A673 (cell line): Measurements from ENCODE around the gene NANOS3. TPM values are rescaled to one million over a fixed set of nuclear protein-coding genes. Genes with fewer than 3 reads are reported as not detected.
A peak's percentile ranks its signal among the peaks of the same experiment; 100 is the strongest.

ENCODE experiments used
- BruUV-seq: library from RNA; stranded (reverse); fragments of 400-500 nt; replicated peaks from 2 replicates; lab custom pipeline; 2021; lab: Mats Ljungman, UMichigan
- CTCF ChIA-PET: fragments of 300-600 bp; sonication (Branson Sonifier 250); formaldehyde crosslinking; loops from one replicate; lab custom pipeline; 2022; ENCODE audit warnings: antibody characterized with exemption; lab: Charles Lee
- POLR2A ChIA-PET: fragments of 300-600 bp; sonication (Branson Sonifier 250); formaldehyde crosslinking; loops from one replicate; lab custom pipeline; 2022; ENCODE audit warnings: antibody characterized with exemption; ENCODE audit not compliant: low non-redundant PET; lab: Charles Lee
- DNase-seq: peaks from one replicate; pipeline ENCODE4 v3.0.0-alpha.2; 2015; ENCODE audit warnings: low spot score
- H3K27ac ChIP-seq: fragments of 200-600 bp; sonication (generic); 2 replicates; pipeline ENCODE4 v1.5.1; 2016; ENCODE audit warnings: mixed run types, low read depth, mild to moderate bottlenecking, mixed read lengths, antibody characterized with exemption, low read length; ENCODE audit not compliant: poor library complexity, severe bottlenecking
- H3K27me3 ChIP-seq: fragments of 200-600 bp; sonication (generic); replicated peaks from 2 replicates; pipeline ENCODE4 v1.6.1; 2017; ENCODE audit warnings: mixed run types, low read depth, mild to moderate bottlenecking, mixed read lengths, antibody characterized with exemption, low read length; ENCODE audit not compliant: insufficient read depth, poor library complexity
- H3K36me3 ChIP-seq: fragments of 200-600 bp; sonication (generic); 2 replicates; pipeline ENCODE4 v1.6.1; 2016; ENCODE audit warnings: mixed run types, mild to moderate bottlenecking, mixed read lengths, antibody characterized with exemption, low read length; ENCODE audit not compliant: insufficient read depth, poor library complexity, severe bottlenecking
- H3K4me1 ChIP-seq: fragments of 200-600 bp; sonication (generic); 2 replicates; pipeline ENCODE4 v1.6.1; 2017; ENCODE audit warnings: mixed run types, mild to moderate bottlenecking, mixed read lengths, antibody characterized with exemption, low read length; ENCODE audit not compliant: insufficient read depth, poor library complexity, severe bottlenecking
- H3K4me3 ChIP-seq: fragments of 200-600 bp; sonication (generic); 2 replicates; pipeline ENCODE4 v1.5.1; 2016; ENCODE audit warnings: low read depth, mixed run types, mild to moderate bottlenecking, mixed read lengths, low read length; ENCODE audit not compliant: poor library complexity, severe bottlenecking
- H3K9me3 ChIP-seq: fragments of 200-600 bp; sonication (generic); 2 replicates; pipeline ENCODE4 v1.6.1; 2016; ENCODE audit warnings: mixed run types, low read depth, mild to moderate bottlenecking, mixed read lengths, antibody characterized with exemption, low read length; ENCODE audit not compliant: poor library complexity, severe bottlenecking
- CTCF ChIP-seq: fragments of 300-800, 200-600 bp; sonication (generic); conservative IDR thresholded peaks from 2 replicates; pipeline ENCODE4 v1.5.1; 2017; ENCODE audit warnings: low read depth, mild to moderate bottlenecking, antibody characterized with exemption, low read length, moderate library complexity, mixed read lengths
- EZH2 ChIP-seq: fragments of 200-600 bp; sonication (generic); IDR thresholded peaks from 2 replicates; pipeline ENCODE4 v1.6.1; 2017; ENCODE audit warnings: borderline replicate concordance, low read depth, mild to moderate bottlenecking, mixed read lengths, antibody characterized with exemption, low read length; ENCODE audit not compliant: poor library complexity, severe bottlenecking
- intact Hi-C: fragments of 100-400 bp; cut with micrococcal nuclease; formaldehyde crosslinking; loops from one replicate; pipeline ENCODE4 v1.10.0; 2022; ENCODE audit not compliant: unreplicated experiment
- total RNA-seq: library from RNA; stranded (reverse); gene quantifications from 2 replicates; pipeline ENCODE4 v1.2.3, GENCODE V29; 2021

NANOS3 gene
- total RNA-seq, 1 experiment from 2014 or later = 4.9 TPM

GRCh38 chr19:13830741-13831536, 46.0 kb upstream of the NANOS3 start:
- BruUV-seq = no TSS peak
- ChIA-PET POLR2A (no interaction called here), CTCF (no interaction called here)
- Histone ChIP-seq H3K4me3 (no peak overlapping the region), H3K27me3 (no peaks in the 10 kb centered on the region), H3K4me1 (peaks cover 12% of the 10 kb centered on the region), H3K9me3 (no peaks in the 10 kb centered on the region), H3K27ac (no peak overlapping the region), H3K36me3 (peaks cover 12% of the 10 kb centered on the region)
- TF ChIP-seq EZH2 (no peak), CTCF (no peak)
- intact Hi-C loops = no loop called here
- no peak for DNase-seq

GRCh38 chr19:13831537-13832467, 45.1 kb upstream of the NANOS3 start:
- Histone ChIP-seq H3K9me3 (no peaks in the 10 kb centered on the region), H3K36me3 (peaks cover 17% of the 10 kb centered on the region), H3K4me1 (peaks cover 16% of the 10 kb centered on the region), H3K27ac (no peak overlapping the region), H3K27me3 (no peaks in the 10 kb centered on the region), H3K4me3 (no peak overlapping the region)
- CTCF ChIA-PET = no interaction called here
- no TSS peak for BruUV-seq
- intact Hi-C loops = no loop called here
- POLR2A ChIA-PET = no interaction called here
- peak; percentile 29 for DNase-seq
- TF ChIP-seq EZH2 = no peak
- no peak for TF ChIP-seq CTCF

- DNase-seq = peak; percentile 90
- Histone ChIP-seq H3K36me3 (peaks cover 20% of the 10 kb centered on the region), H3K27ac (no peak overlapping the region), H3K4me1 (peaks cover 31% of the 10 kb centered on the region), H3K9me3 (no peaks in the 10 kb centered on the region), H3K27me3 (no peaks in the 10 kb centered on the region), H3K4me3 (peak overlapping the region; percentile 32)
- POLR2A ChIA-PET = interaction anchor here (1.0 kb wide), 1 partner anchor 38 kb away, joined by 3 read pairs; the partner anchor contains the start of gene ZSWIM4
- CTCF ChIA-PET = no interaction called here
- intact Hi-C loops = no loop called here
- no TSS peak for BruUV-seq
- TF ChIP-seq CTCF (peak; percentile 47; the same call in 1 of the 2 replicates), EZH2 (no peak)
Observed at GRCh38 chr19:13833330-13834243, 43.3 kb upstream of the NANOS3 start.
